Pancreas (tissue), 10 donors: ENCODE data around the gene KIF21B. TPM values are rescaled to one million over a fixed set of nuclear protein-coding genes. Genes with fewer than 3 reads are reported as not detected.

Experiments used
- ATAC-seq, 4 donors: fragments of 200-7000 bp; cut with Tn5 transposase; one replicate each; pipeline versions ENCODE4 v1.8.0 to v1.9.1; 2020; ENCODE audit warnings: mild to moderate bottlenecking in 4 of 4, moderate library complexity in 4 of 4
- DNase-seq, 6 donors: peaks; one replicate each; pipeline ENCODE4 v3.0.0-alpha.2; 2020
- FAIRE-seq: peaks from 2 replicates; lab custom pipeline; 2012; peaks lifted over from hg19 to GRCh38; lab: Jason Lieb, UNC
- H3K27ac ChIP-seq, 4 donors: fragments of 200-600 bp; sonication (generic); 1 replicate in 3 of 4; 2 replicates in 1 of 4; pipeline versions ENCODE4 v1.5.0 to v1.8.0; 2020
- H3K27me3 ChIP-seq, 4 donors: fragments of 200-600 bp; one replicate each; pipeline ENCODE4 v1.8.0; 2021
- H3K36me3 ChIP-seq, 3 donors: fragments of 200-600 bp; sonication (generic) in 1 of 3; one replicate each; pipeline versions ENCODE4 v1.5.0 to v1.8.0; 2020 to 2021
- H3K4me1 ChIP-seq, 3 donors: fragments of 200-600 bp; one replicate each; pipeline ENCODE4 v1.8.0; 2021
- H3K4me3 ChIP-seq, 4 donors: fragments of 200-600 bp; sonication (generic) in 2 of 4; one replicate each; pipeline versions ENCODE4 v1.5.0 to v1.8.0; 2020 to 2021
- H3K9me3 ChIP-seq, 4 donors: fragments of 200-600 bp; one replicate each; pipeline ENCODE4 v1.8.0; 2021
- CTCF ChIP-seq, 4 donors: fragments of 200-600 bp; sonication (generic) in 3 of 4; IDR thresholded peaks; one replicate each; pipeline versions ENCODE4 v1.5.0 to v1.8.0; 2021; ENCODE audit warnings: antibody characterized with exemption in 4 of 4
- WGBS, 2 donors: extraction: QIAGEN DNeasy Blood & Tissue Kit; methylation state at CpG; one replicate each; pipeline ENCODE4 v1.1.7; 2013; 5-methylcytosine and 5-hydroxymethylcytosine counted together
- intact Hi-C, 3 donors: fragments of 100-400 bp; cut with DNase I; formaldehyde crosslinking; loops; one replicate each; pipeline versions ENCODE4 v1.11.1 to v1.14.2; 2022
- polyA plus RNA-seq, 2 donors: library from polyadenylated mRNA; stranded (reverse); fragments of 200-250 nt; gene quantifications; one replicate each; pipeline ENCODE4 v1.2.3, GENCODE V29; 2013
- total RNA-seq, 6 donors: library from RNA; stranded (reverse); fragmentation: NEBNext Ultra II Directional in 4 of 6; extraction: Animal tissue kit (Norgen Biotek cat#: 25700) in 4 of 6; gene quantifications; one replicate each; pipeline versions ENCODE4 v1.2.1 to v1.2.4, GENCODE V29; 2021 to 2023
- donor health status: healthy with polysubstance abuse.
- donor health status: DM: no; HTN: no; CAD: no; lungs with moderate emphysema.
- donor health status: DM: no; HTN: no; CAD: no.
- donor health status: control.
- donor health status: control.
- donor health status: Bipolar disorder and iron deficiency.
- donor health status: DM: yes; HTN: yes; CAD: no.
- donor health status: DM: no; HTN: no; CAD: no.
- donor health status: DM: no; HTN: no; CAD: no.
- donor health status: DM: yes; HTN: yes; CAD: no.

KIF21B gene
- total and polyA plus RNA-seq, 8 donors, result 0.51 to 2.5 (median 0.93) TPM

GRCh38 chr1:201068976-201069375, 45.5 kb upstream of the KIF21B start:
- Histone ChIP-seq H3K9me3 (no peaks in the 10 kb centered on the region), H3K4me3 (no peak overlapping the region), H3K36me3 (no peaks in the 10 kb centered on the region), H3K27ac (no peak overlapping the region), H3K27me3 (no peaks in the 10 kb centered on the region), H3K4me1 (no peaks in the 10 kb centered on the region)
- FAIRE-seq (no peak), ATAC-seq (no peak), DNase-seq (no peak)
- 54 to 65% methylated on average over 4 of the region's 4 CpGs for WGBS, 2 donors
- intact Hi-C loops, result no loop called here
- no peak for TF ChIP-seq CTCF (IDR thresholded peaks at IDR 0.05)

- FAIRE-seq, result no peak
- no peaks in the 10 kb centered on the region for H3K27me3 ChIP-seq
- H3K36me3 ChIP-seq, result no peaks in the 10 kb centered on the region
- H3K27ac ChIP-seq, result no peak overlapping the region
- intact Hi-C loops, result no loop called here
- TF ChIP-seq CTCF (IDR thresholded peaks at IDR 0.05), result no peak
- H3K4me1 ChIP-seq, result no peaks in the 10 kb centered on the region
- no peaks in the 10 kb centered on the region for H3K9me3 ChIP-seq
- no peak overlapping the region for H3K4me3 ChIP-seq
- no peak for DNase-seq
- ATAC-seq, result no peak
- WGBS, 2 donors, result 64 to 69% methylated on average over 4 of the region's 4 CpGs
These were observed 43.5 kb upstream of the KIF21B start for GRCh38 chr1:201066986-201067385.

- no peak for TF ChIP-seq CTCF (IDR thresholded peaks at IDR 0.05)
- H3K4me3 ChIP-seq, result no peak overlapping the region
- no peak overlapping the region for H3K27ac ChIP-seq
- 73 to 83% methylated on average over 10 of the region's 10 CpGs for WGBS, 2 donors
- no peaks in the 10 kb centered on the region for H3K9me3 ChIP-seq
- H3K4me1 ChIP-seq, result no peaks in the 10 kb centered on the region
- H3K36me3 ChIP-seq, result no peaks in the 10 kb centered on the region
- no peaks in the 10 kb centered on the region for H3K27me3 ChIP-seq
- intact Hi-C loops, result no loop called here
- no peak for DNase-seq
- ATAC-seq, result no peak
- no peak for FAIRE-seq
These were observed 42.2 kb upstream of the KIF21B start for GRCh38 chr1:201065686-201066085.

- intact Hi-C loops, result no loop called here
- no peak for TF ChIP-seq CTCF (IDR thresholded peaks at IDR 0.05)
- WGBS, 2 donors, result 78 to 80% methylated on average over 8 of the region's 8 CpGs
- H3K27ac ChIP-seq, result no peak overlapping the region
- H3K9me3 ChIP-seq, result no peaks in the 10 kb centered on the region
- no peaks in the 10 kb centered on the region for H3K27me3 ChIP-seq
- no peak for FAIRE-seq
- H3K36me3 ChIP-seq, result no peaks in the 10 kb centered on the region
- no peaks in the 10 kb centered on the region for H3K4me1 ChIP-seq
- no peak for ATAC-seq
- DNase-seq, result no peak
- no peak overlapping the region for H3K4me3 ChIP-seq
These were observed 41.3 kb upstream of the KIF21B start for GRCh38 chr1:201064806-201065205.

- FAIRE-seq (no peak), DNase-seq (no peak), ATAC-seq (no peak)
- Histone ChIP-seq H3K36me3 (no peaks in the 10 kb centered on the region), H3K4me1 (no peaks in the 10 kb centered on the region), H3K27me3 (no peaks in the 10 kb centered on the region), H3K4me3 (no peak overlapping the region), H3K27ac (no peak overlapping the region), H3K9me3 (no peaks in the 10 kb centered on the region)
- no peak for TF ChIP-seq CTCF (IDR thresholded peaks at IDR 0.05)
- 80 to 83% methylated on average over 7 of the region's 7 CpGs for WGBS, 2 donors
- intact Hi-C loops, result no loop called here
These were observed 39.6 kb upstream of the KIF21B start for GRCh38 chr1:201063145-201063544.
